ENCODE measurements around the gene PIGS.
"Not testable (repeated sequence)": the region's sequence is repeated elsewhere in the genome, so short reads cannot be mapped to it uniquely, and the experiment has no call there.

The PIGS gene

DNA sequence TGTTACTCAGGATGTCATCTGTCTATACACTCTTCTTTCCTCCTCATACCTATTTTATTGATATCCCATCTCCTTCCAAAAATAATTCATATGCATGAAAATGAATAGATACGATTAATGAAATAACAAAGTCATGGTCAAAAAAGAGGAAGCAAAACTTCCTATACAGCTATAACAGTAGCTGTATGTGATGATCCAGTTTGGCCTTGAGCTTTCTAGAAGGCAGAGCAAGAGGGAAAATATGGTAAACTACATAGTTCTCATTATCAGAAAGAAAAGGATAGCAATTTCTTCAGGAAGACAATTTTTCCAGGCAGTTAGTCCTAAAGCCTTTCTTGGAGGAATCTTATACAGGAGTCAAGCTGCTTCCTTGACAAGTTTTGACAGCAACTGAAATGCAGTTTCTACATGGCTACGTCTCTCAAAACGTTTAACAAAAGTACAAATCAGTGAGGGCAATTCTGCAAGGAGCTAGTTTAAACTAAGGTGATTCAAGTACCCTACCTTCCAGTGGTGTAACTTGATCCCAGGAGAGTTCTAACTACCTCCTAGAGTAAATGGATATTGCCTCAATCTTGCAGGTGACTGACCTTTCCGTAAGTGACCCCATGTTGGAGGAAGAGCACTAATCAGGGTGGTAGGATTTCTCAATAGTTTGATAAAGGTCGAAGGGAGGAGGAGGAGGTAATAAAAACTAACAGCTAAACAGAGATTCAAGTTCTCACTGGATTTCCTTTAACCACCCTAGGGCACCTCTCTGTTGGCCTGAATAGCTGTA, 26.5 kb upstream of the PIGS start:
- 0 out of 2 replicates have a peak, but pooled peaks cover 6% of the 10 kb centered on the region for H3K36me3 ChIP-seq (ENCODE audit: insufficient read depth, low read length)
- H3K9ac ChIP-seq (ENCODE audit: low read depth, low read length), result peak overlapping the region; percentile 98
- peaks cover 5% of the 10 kb centered on the region; the same call in 1 of the 2 replicates for H3K4me1 ChIP-seq (ENCODE audit: insufficient read depth, low read length)
- H3K9me3 ChIP-seq (ENCODE audit: control insufficient read depth, insufficient read depth, low read length), result no peaks in the 10 kb centered on the region

DNA sequence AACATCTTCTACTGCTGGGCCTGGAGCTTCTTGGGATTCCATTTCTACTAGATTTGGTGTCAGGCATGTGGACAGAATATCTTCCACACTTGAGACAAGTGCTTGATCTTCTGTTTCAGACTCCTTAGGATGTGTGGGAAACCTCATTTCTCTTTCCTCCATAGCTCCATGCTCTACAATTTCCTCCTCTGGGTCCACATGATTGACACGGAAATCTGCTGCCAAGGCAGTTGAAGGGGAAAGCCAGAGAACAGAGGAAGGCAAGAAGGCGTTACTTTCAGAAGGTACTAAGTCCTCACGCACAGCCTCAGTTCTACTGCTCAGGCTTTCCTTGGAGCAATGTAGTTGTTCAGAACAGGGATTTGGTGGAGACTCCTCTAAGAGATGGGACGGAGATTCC, 20.9 kb upstream of the PIGS start:
- Histone ChIP-seq H3K36me3 (ENCODE audit: insufficient read depth, low read length) (peaks cover 24% of the 10 kb centered on the region), H3K4me1 (ENCODE audit: insufficient read depth, low read length) (no peaks in the 10 kb centered on the region), H3K9ac (ENCODE audit: low read depth, low read length) (no peak overlapping the region), H3K9me3 (ENCODE audit: control insufficient read depth, insufficient read depth, low read length) (no peaks in the 10 kb centered on the region)

DNA sequence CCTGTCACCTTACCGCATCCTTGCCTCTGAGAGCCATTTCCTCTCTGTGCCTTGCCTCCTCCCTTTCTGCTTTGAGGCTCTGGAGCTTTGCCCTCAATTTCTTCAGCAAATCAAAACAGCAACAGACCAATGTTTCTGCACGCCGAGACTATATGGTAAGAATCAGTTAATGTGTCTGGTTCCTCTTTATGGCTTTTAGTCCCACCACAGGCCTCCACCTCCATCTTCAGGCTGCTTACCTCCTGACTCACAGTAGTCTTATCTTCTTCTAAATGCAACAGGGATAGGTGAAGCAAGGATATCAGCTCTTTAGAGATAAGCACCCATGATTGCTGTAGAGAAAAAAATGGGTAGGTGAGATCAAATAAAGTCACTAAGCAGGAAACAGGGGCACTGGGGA, 14.5 kb upstream of the PIGS start:
- H3K36me3 ChIP-seq (ENCODE audit: insufficient read depth, low read length), result peaks cover 39% of the 10 kb centered on the region
- H3K9ac ChIP-seq (ENCODE audit: low read depth, low read length), result no peak overlapping the region
- H3K9me3 ChIP-seq (ENCODE audit: control insufficient read depth, insufficient read depth, low read length), result no peaks in the 10 kb centered on the region
- no peaks in the 10 kb centered on the region for H3K4me1 ChIP-seq (ENCODE audit: insufficient read depth, low read length)

DNA sequence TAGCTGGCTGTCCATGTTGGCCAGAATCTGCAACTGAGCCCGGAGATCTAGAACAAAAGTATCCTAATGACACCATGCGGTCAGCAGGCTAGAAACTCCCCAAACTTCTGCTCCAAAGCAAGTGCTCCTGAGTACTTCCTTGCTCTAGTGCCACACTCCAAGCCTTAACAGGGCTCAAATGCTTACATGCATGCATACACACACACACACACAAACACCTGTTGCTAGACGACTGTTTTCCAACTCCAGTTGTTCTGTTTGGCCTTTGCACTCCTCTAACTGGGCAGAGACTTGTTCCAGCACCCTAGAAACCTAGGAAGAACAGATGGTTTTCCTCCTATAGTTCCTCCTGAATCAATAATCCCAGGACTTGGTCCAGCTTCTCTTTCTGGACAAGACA, 13.1 kb upstream of the PIGS start:
- H3K9me3 ChIP-seq (ENCODE audit: control insufficient read depth, insufficient read depth, low read length), result no peaks in the 10 kb centered on the region
- no peak overlapping the region for H3K9ac ChIP-seq (ENCODE audit: low read depth, low read length)
- peaks cover 39% of the 10 kb centered on the region for H3K36me3 ChIP-seq (ENCODE audit: insufficient read depth, low read length)
- no peaks in the 10 kb centered on the region for H3K4me1 ChIP-seq (ENCODE audit: insufficient read depth, low read length)

DNA sequence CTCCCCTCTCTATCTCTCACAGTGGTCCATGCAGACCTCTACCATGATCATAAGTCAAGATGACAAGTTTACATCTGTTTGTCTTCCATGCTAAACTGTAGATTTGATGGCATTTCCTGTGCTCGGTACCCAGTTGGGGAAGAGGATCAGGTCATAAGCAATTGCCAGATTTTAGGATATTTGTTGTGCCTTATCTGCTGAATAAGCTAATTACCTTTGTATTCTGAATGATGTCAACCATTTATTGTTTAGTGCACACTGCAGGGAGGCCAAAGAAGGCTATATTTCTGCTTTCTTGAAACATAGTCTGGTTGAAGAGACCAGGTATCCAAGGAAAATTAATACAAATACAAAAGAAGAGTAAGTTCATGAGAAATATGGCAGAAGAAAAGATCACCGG, 11.2 kb upstream of the PIGS start:
- no peaks in the 10 kb centered on the region for H3K9me3 ChIP-seq (ENCODE audit: control insufficient read depth, insufficient read depth, low read length)
- 0 out of 2 replicates have a peak, but pooled peaks cover under 1% of the 10 kb centered on the region for H3K4me1 ChIP-seq (ENCODE audit: insufficient read depth, low read length)
- no peak overlapping the region for H3K9ac ChIP-seq (ENCODE audit: low read depth, low read length)
- peaks cover 41% of the 10 kb centered on the region for H3K36me3 ChIP-seq (ENCODE audit: insufficient read depth, low read length)

DNA sequence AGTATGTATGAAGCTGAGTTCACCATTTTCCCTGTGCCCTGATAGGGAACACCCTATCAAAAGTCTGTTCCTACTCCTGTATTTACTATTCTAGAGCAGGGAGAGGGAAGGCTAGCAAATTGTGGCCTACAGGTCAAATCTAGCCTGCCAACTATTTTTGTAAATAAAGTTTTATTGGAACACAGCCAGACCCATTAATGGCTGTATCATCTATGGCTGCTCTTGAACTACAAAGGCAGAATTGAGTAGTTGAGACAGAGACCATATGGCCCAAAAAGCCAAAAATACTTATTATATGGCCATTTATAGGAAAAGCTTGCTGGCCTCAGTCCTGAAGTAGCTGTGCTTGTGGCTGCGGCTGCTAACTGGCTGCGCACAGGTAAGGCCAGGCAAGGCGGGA, 9.6 kb upstream of the PIGS start:
- Histone ChIP-seq H3K9ac (ENCODE audit: low read depth, low read length) (no peak overlapping the region), H3K4me1 (ENCODE audit: insufficient read depth, low read length) (peaks cover 7% of the 10 kb centered on the region; the same call in 1 of the 2 replicates), H3K36me3 (ENCODE audit: insufficient read depth, low read length) (peaks cover 34% of the 10 kb centered on the region), H3K9me3 (ENCODE audit: control insufficient read depth, insufficient read depth, low read length) (no peaks in the 10 kb centered on the region)

DNA sequence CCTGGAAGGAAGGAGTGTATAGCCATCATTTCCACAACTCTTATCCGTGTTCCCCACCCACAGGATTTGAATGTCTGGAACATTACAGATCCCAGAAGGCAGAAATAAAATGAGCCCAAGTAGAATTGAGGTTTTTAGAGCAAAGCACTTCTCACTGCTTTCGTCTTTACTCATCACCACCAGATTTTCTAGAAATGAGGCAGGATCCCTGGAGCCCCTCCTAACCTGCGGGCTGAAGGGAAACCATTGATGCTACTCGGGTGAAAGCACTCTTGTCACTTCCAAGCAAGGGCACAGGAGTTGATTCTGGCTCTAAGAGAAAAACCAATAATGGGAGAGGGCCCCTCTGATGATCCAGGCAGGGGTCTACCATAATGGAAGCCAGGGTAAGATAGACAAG, 8.2 kb upstream of the PIGS start:
- peaks cover 22% of the 10 kb centered on the region for H3K36me3 ChIP-seq (ENCODE audit: insufficient read depth, low read length)
- H3K9me3 ChIP-seq (ENCODE audit: control insufficient read depth, insufficient read depth, low read length), result no peaks in the 10 kb centered on the region
- peaks cover 7% of the 10 kb centered on the region; the same call in 1 of the 2 replicates for H3K4me1 ChIP-seq (ENCODE audit: insufficient read depth, low read length)
- no peak overlapping the region for H3K9ac ChIP-seq (ENCODE audit: low read depth, low read length)

DNA sequence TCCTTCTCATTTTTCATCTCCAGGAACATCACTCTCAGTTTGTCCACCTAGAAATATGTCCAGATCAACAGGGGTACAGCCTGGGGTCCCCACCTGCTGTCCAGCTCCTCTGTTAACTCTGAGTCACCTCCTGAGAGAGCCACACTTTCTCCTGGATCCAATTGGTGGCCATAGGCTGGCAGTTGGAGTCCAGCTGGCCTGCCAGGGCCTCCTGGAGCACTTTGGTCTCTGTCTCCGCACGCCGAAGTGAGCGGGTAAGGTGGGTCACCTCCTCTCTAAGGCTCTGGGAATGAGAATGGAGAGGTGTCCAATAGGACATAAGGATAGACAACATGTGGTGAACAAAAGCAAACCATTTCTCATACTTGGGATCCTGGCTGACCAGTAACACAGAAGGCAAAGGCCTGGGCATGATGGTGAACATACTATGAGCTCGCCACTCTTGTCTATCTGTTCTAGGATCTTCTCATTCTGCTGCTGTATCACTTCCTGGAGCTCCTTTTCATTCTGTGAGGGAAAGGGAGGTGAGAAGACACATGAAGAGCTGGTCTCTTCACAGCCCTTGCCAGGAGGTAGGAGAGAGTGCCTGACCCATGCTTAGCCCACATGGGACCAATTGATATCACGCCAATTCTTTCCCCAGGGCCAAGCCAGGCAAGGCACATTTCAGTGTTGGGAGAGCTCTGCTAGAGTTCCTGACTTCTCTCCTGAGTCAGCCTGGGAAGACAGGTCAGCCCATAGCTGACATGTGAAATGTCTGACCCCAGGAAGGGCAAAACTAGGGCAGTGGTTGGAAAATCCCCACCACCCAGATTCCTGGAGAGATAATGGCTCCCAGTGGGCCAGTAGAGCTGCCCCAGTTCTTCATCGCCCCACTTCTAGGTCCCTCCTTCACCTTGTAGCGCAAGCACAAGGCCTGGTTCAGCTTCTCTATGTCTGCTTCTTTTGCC, 7.2 kb upstream of the PIGS start:
- H3K9me3 ChIP-seq (ENCODE audit: control insufficient read depth, insufficient read depth, low read length), result no peaks in the 10 kb centered on the region
- peaks cover 7% of the 10 kb centered on the region; the same call in 1 of the 2 replicates for H3K4me1 ChIP-seq (ENCODE audit: insufficient read depth, low read length)
- peaks cover 18% of the 10 kb centered on the region for H3K36me3 ChIP-seq (ENCODE audit: insufficient read depth, low read length)
- no peak overlapping the region for H3K9ac ChIP-seq (ENCODE audit: low read depth, low read length)

DNA sequence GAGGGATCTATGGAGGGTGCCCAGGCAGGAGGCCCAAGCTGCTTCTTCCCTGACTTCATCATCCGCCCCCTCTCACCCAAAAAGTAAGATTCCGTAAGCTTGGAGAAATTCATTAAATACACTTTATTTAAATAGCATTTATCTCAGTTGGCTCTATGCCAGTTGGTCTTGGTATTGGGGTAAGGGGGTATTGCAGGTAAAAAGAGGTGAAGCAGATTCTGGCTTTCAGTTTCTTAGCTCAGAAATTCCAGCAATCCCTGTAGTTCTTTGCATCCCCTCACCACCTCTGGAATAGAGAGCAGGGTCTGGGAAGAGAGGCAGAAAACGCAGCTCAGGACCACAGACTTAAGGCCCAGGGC, 6.1 kb upstream of the PIGS start:
- Histone ChIP-seq H3K9ac (ENCODE audit: low read depth, low read length) (no peak overlapping the region), H3K4me1 (ENCODE audit: insufficient read depth, low read length) (peaks cover 7% of the 10 kb centered on the region; the same call in 1 of the 2 replicates), H3K9me3 (ENCODE audit: control insufficient read depth, insufficient read depth, low read length) (no peaks in the 10 kb centered on the region), H3K36me3 (ENCODE audit: insufficient read depth, low read length) (peaks cover 12% of the 10 kb centered on the region; the same call in 1 of the 2 replicates)

DNA sequence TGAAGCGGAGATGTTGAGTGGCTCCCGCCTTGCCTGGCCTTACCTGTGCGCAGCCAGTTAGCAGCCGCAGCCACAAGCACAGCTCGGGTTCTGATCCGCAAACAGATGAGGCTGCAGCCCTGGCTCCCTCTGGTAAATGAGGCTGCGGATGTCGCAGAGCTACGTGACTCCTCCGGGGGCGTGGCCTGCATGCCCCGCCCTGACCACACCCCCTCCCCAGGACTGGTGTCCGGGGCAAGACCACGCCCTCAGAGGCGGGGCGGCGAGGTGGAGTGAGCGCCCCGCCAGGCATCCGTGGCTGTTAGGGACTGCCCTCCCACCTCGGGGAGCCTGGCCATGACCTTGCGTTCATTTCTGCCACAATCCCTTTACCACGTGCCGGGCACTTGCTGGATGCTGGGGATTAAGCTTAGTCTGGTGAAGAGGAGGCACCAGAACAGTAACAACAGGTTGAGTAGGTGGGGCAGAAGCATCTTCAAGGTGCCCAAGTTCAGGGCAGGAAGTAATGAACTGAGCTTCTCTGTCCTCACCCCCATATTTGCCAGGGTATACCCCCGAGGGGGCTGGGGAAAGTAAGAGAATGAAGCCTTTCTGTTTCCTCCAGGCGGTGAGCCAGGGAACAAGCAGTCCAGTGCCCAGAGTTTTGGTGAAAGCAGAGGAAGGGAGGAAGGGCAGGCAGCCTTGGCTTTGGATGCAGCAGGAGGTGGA, 5.6 kb upstream of the PIGS start, which contains the start of gene ALDOC:
Gene ALDOC (minus strand): TSS at position 138 of the 708 bp plus-strand sequence. CDS start 1,363 bp downstream, outside the sequence.
- Histone ChIP-seq H3K4me1 (ENCODE audit: insufficient read depth, low read length) (peaks cover 7% of the 10 kb centered on the region; the same call in 1 of the 2 replicates), H3K9me3 (ENCODE audit: control insufficient read depth, insufficient read depth, low read length) (no peaks in the 10 kb centered on the region), H3K9ac (ENCODE audit: low read depth, low read length) (peak within 1 kb of the TSS; percentile 39; the same call in 1 of the 2 replicates), H3K36me3 (ENCODE audit: insufficient read depth, low read length) (peaks cover 8% of the 10 kb centered on the region; the same call in 1 of the 2 replicates)

DNA sequence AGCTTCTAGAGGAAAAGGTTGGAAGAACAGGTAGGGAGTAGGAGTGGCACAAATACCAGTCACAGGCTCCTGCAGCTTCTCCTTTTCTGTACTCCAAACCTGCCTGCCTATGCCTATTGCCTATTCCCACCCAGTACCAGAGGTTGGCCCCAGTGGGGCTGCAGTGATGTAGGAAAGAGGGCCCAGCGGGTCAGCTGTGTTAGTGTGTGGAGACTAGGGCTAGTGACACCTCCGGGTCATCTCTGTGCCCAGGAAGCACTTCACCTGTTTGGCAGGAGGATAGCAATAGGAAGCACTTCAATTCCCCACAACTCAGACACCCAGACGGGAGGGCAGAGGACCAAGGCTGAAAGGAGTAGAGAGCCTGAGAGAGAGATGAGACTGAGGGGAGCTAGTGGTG, 4.7 kb upstream of the PIGS start:
- not testable (repeated sequence) for H3K9ac ChIP-seq (ENCODE audit: low read depth, low read length); H3K36me3 ChIP-seq (ENCODE audit: insufficient read depth, low read length); H3K9me3 ChIP-seq (ENCODE audit: control insufficient read depth, insufficient read depth, low read length); H3K4me1 ChIP-seq (ENCODE audit: insufficient read depth, low read length)

DNA sequence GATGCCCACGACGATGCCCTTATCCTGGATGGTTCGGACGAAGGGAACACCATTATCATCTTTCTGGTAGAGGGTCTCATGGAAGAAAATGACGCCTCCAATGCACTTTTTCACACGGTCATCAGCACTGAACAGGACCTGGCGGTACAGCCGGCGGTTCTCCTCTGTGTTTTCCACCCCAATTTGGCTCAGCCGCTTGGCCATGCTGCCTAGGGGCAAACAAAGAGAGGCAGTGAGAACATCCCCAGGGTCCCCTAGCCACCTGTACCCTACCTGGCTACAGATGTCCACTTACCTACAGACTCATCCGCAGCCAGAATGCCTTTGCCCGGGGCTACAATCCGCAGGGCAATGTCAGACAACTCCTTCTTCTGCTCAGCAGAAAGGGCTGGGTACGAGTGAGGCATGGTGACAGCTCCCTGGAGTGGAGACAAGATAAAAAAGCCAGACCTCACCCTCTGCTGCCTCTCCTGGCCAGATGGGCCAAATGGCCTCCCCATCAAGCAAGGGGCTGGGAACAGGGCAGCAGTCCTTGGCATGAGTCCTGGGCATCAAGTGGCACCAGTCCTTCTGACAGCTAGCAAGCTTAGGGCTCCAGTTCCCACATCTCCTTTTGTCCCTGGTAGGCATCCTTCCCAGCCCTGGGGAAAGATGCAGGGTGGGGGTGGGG, 3.9 kb upstream of the PIGS start:
- Histone ChIP-seq H3K9me3 (ENCODE audit: control insufficient read depth, insufficient read depth, low read length) (no peaks in the 10 kb centered on the region), H3K36me3 (ENCODE audit: insufficient read depth, low read length) (peaks cover 8% of the 10 kb centered on the region; the same call in 1 of the 2 replicates), H3K4me1 (ENCODE audit: insufficient read depth, low read length) (peaks cover 7% of the 10 kb centered on the region; the same call in 1 of the 2 replicates), H3K9ac (ENCODE audit: low read depth, low read length) (no peak overlapping the region)

DNA sequence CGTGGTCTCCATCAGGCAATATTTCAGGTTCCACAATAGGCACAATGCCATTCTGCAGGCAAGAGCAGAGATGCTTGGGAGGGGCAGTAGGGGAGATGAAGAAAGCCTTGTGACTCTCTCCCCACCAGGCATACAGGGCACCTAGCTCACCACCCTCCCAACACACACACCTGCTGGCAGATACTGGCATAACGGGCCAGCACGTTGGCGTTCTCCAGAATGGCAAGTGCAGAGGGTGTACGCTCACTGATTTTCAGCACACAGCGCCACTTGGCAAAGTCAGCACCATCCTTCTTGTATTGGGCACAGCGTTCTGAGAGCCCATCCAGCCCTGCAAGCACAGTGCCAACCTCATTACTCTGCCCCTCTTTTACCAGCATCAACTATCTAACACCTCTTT, 3.2 kb upstream of the PIGS start:
- Histone ChIP-seq H3K9ac (ENCODE audit: low read depth, low read length) (no peak overlapping the region), H3K36me3 (ENCODE audit: insufficient read depth, low read length) (peaks cover 8% of the 10 kb centered on the region; the same call in 1 of the 2 replicates), H3K4me1 (ENCODE audit: insufficient read depth, low read length) (peaks cover 7% of the 10 kb centered on the region; the same call in 1 of the 2 replicates), H3K9me3 (ENCODE audit: control insufficient read depth, insufficient read depth, low read length) (no peaks in the 10 kb centered on the region)
